Transverse colon (tissue), 4 donors: Measurements from ENCODE around the gene DIABLO.

Experiments used
- POLR2A ChIP-seq: fragments of 450-650 bp; IDR thresholded peaks from one replicate; pipeline ENCODE4 v1.6.1; 2016; ENCODE audit warnings: antibody characterized with exemption, mild to moderate bottlenecking, moderate library complexity
- POLR2AphosphoS5 ChIP-seq, 3 donors: sonication (generic); formaldehyde crosslinking; IDR thresholded peaks; one replicate each; pipeline ENCODE4 v1.6.1; 2016; ENCODE audit warnings: antibody characterized with exemption in 3 of 3
- TF ChIP-seq, protein P1 (sequence below), 5 experiments: fragments of 200-600 bp in 3 of 5; fragments of 450-650 bp in 2 of 5; sonication (generic) in 3 of 5; IDR thresholded peaks; 1 replicate in 2 of 5; 2 replicates in 3 of 5; pipeline ENCODE4 v1.5.1; 2016 to 2017; ENCODE audit warnings: antibody characterized with exemption in 5 of 5, inconsistent platforms in 3 of 5, mild to moderate bottlenecking in 2 of 5, moderate library complexity in 1 of 5

DNA sequence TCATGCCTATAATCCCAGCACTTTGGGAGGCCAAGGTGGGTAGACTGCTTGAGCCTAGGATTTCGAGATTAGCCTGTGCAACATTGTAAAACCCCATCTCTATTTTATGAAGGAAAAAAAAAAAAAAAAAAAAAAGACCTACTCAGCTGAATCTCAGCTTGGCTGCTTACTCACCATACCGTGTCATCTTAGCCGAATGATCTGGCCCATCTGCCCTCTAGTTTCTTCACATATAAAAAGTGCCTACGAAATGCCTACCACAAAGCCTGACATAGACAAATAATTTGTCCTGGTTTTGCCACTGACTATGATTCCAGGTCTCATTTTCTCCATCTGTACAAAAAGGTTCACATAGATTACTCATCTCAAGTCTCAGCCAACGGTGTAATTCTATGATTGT lies 10.1 kb downstream of the DIABLO start:
- TF ChIP-seq, protein P1, sequence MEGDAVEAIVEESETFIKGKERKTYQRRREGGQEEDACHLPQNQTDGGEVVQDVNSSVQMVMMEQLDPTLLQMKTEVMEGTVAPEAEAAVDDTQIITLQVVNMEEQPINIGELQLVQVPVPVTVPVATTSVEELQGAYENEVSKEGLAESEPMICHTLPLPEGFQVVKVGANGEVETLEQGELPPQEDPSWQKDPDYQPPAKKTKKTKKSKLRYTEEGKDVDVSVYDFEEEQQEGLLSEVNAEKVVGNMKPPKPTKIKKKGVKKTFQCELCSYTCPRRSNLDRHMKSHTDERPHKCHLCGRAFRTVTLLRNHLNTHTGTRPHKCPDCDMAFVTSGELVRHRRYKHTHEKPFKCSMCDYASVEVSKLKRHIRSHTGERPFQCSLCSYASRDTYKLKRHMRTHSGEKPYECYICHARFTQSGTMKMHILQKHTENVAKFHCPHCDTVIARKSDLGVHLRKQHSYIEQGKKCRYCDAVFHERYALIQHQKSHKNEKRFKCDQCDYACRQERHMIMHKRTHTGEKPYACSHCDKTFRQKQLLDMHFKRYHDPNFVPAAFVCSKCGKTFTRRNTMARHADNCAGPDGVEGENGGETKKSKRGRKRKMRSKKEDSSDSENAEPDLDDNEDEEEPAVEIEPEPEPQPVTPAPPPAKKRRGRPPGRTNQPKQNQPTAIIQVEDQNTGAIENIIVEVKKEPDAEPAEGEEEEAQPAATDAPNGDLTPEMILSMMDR (IDR thresholded peaks at IDR 0.05): no peak
- TF ChIP-seq POLR2A: no peak
- TF ChIP-seq POLR2AphosphoS5 (IDR thresholded peaks at IDR 0.05): no peak
